H1 (cell line): Measurements from ENCODE around the gene LENG1.

Experiments
- CTCF ChIP-seq, 3 experiments: IDR thresholded peaks; 1 replicate in 2 of 3; 2 replicates in 1 of 3; pipeline versions ENCODE4 v1.5.1 to v1.6.1; 2011; ENCODE audit warnings: low read length in 3 of 3, mild to moderate bottlenecking in 3 of 3, inconsistent platforms in 2 of 3, low read depth in 1 of 3, moderate library complexity in 1 of 3; ENCODE audit not compliant: insufficient read depth in 1 of 3; ENCODE audit errors: control extremely low read depth in 1 of 3
- EP300 ChIP-seq, 2 experiments: IDR thresholded peaks; 1 replicate in 1 of 2; 2 replicates in 1 of 2; pipeline ENCODE4 v1.6.1; 2011 to 2012; ENCODE audit warnings: low read depth in 2 of 2, low read length in 2 of 2, mild to moderate bottlenecking in 2 of 2, borderline replicate concordance in 1 of 2, inconsistent platforms in 1 of 2, moderate library complexity in 1 of 2
- EZH2 ChIP-seq: fragments of 200-600 bp; sonication (generic); IDR thresholded peaks from 2 replicates; pipeline ENCODE4 v1.7.1; 2012; ENCODE audit warnings: low read depth, mild to moderate bottlenecking, moderate library complexity, low read length, inconsistent platforms; ENCODE audit not compliant: severe bottlenecking
- POLR2A ChIP-seq, 2 experiments: IDR thresholded peaks; 1 replicate in 1 of 2; 2 replicates in 1 of 2; pipeline ENCODE4 v1.6.1; 2011; ENCODE audit warnings: low read depth in 2 of 2, low read length in 2 of 2, mild to moderate bottlenecking in 2 of 2; ENCODE audit errors: control extremely low read depth in 1 of 2
- RXRA ChIP-seq: IDR thresholded peaks from 2 replicates; pipeline ENCODE4 v1.6.1; 2011; ENCODE audit warnings: low read depth, mild to moderate bottlenecking, low read length, moderate library complexity; ENCODE audit not compliant: insufficient read depth
- YY1 ChIP-seq: IDR thresholded peaks from 2 replicates; pipeline ENCODE4 v1.6.1; 2011; ENCODE audit warnings: low read depth, mild to moderate bottlenecking, low read length

DNA sequence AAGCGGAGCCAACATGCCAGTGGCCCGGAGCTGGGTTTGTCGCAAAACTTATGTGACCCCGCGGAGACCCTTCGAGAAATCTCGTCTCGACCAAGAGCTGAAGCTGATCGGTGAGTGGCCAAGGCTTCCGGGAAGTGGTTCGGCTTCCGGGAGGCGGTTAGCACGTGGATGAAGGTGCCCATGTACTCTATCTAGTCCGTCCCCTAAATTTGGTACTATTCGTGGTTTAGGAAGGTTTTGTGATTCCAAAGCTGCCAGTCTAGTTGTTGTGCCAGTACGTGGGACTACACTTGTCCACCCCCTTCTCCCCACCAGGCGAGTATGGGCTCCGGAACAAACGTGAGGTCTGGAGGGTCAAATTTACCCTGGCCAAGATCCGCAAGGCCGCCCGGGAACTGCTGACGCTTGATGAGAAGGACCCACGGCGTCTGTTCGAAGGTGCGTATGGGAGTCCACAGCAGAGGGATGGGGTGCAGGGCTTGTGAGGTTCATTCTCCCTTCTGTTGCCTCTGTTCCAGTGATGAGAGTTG is 41.7 kb upstream of the LENG1 start:
- TF ChIP-seq YY1 (no peak), EZH2 (no peak), RXRA (no peak), POLR2A (IDR thresholded peaks at IDR 0.05; ENCODE audit: control extremely low read depth in 1 of 2, low read depth in 2 of 2, low read length in 2 of 2) (no peak), EP300 (IDR thresholded peaks at IDR 0.05; ENCODE audit: borderline replicate concordance in 1 of 2, low read depth in 2 of 2, low read length in 2 of 2) (no peak), CTCF (IDR thresholded peaks at IDR 0.05; ENCODE audit: control extremely low read depth in 1 of 3, insufficient read depth in 1 of 3, low read depth in 1 of 3, low read length in 3 of 3) (no peak)
